ENCODE data around the gene CTIF.

DNA sequence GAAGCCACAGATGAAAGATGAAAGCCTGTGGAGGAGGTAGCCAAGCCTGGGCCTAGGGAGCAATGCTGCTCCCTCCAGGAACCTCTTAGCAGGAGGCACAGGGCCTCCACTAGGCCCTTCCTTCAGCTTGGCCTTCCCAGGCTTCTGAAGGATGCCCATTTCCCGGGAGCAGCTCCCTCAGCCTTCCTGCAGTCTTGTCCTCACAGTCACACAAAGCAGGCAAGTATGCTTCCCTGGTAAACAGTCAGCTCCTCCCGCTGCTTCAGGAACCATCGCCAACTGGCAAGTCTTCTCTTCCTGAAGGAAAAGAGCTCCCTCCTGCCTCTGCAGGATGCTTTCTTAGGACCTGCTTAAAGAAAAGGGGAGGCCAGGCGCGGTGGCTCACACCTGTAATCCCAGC is 358.7 kb downstream of the CTIF start:
- TF ChIP-seq CTCF (IDR thresholded peaks at IDR 0.05; ENCODE audit: low read length) = no peak
- no peak for TF ChIP-seq EZH2 (optimal IDR thresholded peaks at IDR 0.05; ENCODE audit: low read depth, low read length)

Measured in MM.1S (cell line).